ENCODE data around the gene SLC6A8.

Gene SLC6A8

DNA sequence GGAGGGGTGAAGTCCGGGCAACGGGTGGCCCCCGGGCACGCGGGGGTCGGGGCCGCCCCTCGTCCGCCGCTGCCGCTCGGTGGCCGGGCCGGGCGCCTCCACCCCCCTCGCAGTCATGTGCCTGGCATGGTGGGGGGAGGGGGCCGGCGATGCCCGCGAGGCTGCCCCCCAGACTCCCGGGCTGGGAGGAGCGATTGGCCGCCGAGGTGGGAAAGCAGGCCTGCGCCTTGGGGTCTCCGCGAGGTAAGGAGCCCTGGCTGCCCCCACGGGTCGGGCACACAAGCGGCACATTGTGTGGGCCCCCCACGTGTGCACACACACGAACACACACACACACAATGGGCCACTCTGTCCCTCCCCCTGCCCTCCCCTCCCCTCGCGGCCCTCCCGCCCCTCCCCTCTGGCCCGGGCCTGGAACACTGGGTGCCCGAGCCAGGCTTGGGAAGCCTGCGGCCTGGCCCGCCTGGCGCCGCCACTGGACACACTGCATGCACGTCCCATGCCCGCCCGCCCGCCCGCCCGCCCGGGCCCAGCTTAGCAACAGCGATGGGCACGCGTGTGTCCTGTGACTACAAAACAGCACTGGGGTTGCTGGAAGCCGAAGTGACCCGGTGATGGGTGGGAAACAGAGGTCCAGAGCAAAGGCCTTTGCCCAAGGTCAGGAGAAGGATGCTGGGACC, 1.3 kb downstream of the SLC6A8 start (continued):
- TF ChIP-seq ZNF747 (tag by site-specific recombination; IDR thresholded peaks at IDR 0.05) (no peak), SETDB1 (IDR thresholded peaks at IDR 0.05; ENCODE audit: insufficient read length, low read length) (no peak), OSR2 (tag by site-specific recombination; IDR thresholded peaks at IDR 0.05) (no peak), ZBTB17 (tag by site-specific recombination; IDR thresholded peaks at IDR 0.05) (no peak), MEIS1 (CRISPR knock-in tag; IDR thresholded peaks at IDR 0.05; ENCODE audit: borderline replicate concordance) (no peak), ZNF16 (tag by site-specific recombination; IDR thresholded peaks at IDR 0.05; ENCODE audit: low read depth) (no peak), ZNF23 (tag by site-specific recombination; IDR thresholded peaks at IDR 0.05; ENCODE audit: borderline replicate concordance) (no peak)

DNA sequence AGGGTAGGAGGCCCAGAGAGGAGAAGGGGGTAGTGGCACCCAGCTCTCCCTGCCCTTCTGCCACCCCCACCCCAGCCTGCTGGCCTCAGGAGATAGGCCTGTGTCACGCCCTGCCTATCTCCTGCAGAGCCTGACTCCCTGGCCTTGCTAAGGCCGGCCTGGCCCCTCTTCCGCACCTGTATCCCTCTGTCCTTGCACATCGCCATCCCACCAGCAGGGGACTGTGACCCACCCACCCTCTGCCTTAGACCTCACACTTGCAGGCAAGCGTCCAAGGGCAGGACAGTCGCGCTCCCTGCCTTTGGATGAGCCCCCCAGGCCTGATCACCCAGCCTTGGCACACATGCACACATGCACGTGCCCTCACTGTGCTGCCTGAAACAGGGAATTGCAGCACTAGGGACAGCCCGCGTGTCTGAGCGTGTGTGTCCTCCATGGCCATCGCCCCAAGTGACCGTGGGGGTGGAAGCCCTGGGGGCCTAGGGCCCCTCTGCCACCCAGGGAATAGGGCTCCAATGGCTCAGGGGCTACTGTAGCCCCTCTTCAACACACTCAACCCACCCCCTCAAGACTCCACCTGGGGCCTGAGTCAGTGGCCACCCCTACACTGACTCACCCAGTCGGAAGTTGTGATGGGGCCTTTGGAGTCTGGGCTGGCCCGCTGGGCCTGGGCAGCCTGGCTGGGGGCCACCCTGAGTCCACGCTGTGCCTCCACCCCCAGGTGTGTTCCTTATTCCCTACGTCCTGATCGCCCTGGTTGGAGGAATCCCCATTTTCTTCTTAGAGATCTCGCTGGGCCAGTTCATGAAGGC, 2.1 kb downstream of the SLC6A8 start:
- ChIA-PET POLR2A (interaction anchor here (0.9 kb wide), 1 partner anchor 19 kb away, joined by 3 read pairs; no protein-coding TSS in a partner anchor), CTCF (no interaction called here)
- no peaks in the 10 kb centered on the region for H3K4me1 ChIP-seq (ENCODE audit: control insufficient read depth, insufficient read depth, low read length)
- H3K27ac ChIP-seq (ENCODE audit: extremely low read depth, low read depth, low read length) = no peak overlapping the region
- peaks cover 0 to 51% of the 10 kb centered on the region in 2 experiments; a peak in 1 of 3 replicates for H3K36me3 ChIP-seq (ENCODE audit: control insufficient read depth in 2 of 2, insufficient read depth in 1 of 2, low read length in 2 of 2)
- H3K4me3 ChIP-seq (ENCODE audit: low read depth, low read length) = peak overlapping the region; percentile 57
- TF ChIP-seq, protein P1, sequence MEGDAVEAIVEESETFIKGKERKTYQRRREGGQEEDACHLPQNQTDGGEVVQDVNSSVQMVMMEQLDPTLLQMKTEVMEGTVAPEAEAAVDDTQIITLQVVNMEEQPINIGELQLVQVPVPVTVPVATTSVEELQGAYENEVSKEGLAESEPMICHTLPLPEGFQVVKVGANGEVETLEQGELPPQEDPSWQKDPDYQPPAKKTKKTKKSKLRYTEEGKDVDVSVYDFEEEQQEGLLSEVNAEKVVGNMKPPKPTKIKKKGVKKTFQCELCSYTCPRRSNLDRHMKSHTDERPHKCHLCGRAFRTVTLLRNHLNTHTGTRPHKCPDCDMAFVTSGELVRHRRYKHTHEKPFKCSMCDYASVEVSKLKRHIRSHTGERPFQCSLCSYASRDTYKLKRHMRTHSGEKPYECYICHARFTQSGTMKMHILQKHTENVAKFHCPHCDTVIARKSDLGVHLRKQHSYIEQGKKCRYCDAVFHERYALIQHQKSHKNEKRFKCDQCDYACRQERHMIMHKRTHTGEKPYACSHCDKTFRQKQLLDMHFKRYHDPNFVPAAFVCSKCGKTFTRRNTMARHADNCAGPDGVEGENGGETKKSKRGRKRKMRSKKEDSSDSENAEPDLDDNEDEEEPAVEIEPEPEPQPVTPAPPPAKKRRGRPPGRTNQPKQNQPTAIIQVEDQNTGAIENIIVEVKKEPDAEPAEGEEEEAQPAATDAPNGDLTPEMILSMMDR (tag by site-specific recombination; IDR thresholded peaks at IDR 0.05) = peak; percentile 71
- 0 out of 2 replicates have a peak, but pooled peaks have one; percentile 23 for TF ChIP-seq SCRT2 (tag by site-specific recombination; IDR thresholded peaks at IDR 0.05)
- TF ChIP-seq, protein P2, sequence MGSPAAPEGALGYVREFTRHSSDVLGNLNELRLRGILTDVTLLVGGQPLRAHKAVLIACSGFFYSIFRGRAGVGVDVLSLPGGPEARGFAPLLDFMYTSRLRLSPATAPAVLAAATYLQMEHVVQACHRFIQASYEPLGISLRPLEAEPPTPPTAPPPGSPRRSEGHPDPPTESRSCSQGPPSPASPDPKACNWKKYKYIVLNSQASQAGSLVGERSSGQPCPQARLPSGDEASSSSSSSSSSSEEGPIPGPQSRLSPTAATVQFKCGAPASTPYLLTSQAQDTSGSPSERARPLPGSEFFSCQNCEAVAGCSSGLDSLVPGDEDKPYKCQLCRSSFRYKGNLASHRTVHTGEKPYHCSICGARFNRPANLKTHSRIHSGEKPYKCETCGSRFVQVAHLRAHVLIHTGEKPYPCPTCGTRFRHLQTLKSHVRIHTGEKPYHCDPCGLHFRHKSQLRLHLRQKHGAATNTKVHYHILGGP (tag by site-specific recombination; IDR thresholded peaks at IDR 0.05) = no peak
- TF ChIP-seq, protein P3, sequence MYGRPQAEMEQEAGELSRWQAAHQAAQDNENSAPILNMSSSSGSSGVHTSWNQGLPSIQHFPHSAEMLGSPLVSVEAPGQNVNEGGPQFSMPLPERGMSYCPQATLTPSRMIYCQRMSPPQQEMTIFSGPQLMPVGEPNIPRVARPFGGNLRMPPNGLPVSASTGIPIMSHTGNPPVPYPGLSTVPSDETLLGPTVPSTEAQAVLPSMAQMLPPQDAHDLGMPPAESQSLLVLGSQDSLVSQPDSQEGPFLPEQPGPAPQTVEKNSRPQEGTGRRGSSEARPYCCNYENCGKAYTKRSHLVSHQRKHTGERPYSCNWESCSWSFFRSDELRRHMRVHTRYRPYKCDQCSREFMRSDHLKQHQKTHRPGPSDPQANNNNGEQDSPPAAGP (tag by site-specific recombination; IDR thresholded peaks at IDR 0.05) = no peak
- TF ChIP-seq GLIS1 (tag by site-specific recombination; IDR thresholded peaks at IDR 0.05) = peak; percentile 57
- 0 out of 2 replicates have a peak, but pooled peaks have one; percentile 17 for TF ChIP-seq EGR2 (tag by site-specific recombination; IDR thresholded peaks at IDR 0.05; ENCODE audit: low read depth)
- peak; percentile 66 for TF ChIP-seq GLIS2 (tag by site-specific recombination; IDR thresholded peaks at IDR 0.05)
- no peak for TF ChIP-seq ZNF626 (tag by site-specific recombination; IDR thresholded peaks at IDR 0.05)
- TF ChIP-seq, protein P4, sequence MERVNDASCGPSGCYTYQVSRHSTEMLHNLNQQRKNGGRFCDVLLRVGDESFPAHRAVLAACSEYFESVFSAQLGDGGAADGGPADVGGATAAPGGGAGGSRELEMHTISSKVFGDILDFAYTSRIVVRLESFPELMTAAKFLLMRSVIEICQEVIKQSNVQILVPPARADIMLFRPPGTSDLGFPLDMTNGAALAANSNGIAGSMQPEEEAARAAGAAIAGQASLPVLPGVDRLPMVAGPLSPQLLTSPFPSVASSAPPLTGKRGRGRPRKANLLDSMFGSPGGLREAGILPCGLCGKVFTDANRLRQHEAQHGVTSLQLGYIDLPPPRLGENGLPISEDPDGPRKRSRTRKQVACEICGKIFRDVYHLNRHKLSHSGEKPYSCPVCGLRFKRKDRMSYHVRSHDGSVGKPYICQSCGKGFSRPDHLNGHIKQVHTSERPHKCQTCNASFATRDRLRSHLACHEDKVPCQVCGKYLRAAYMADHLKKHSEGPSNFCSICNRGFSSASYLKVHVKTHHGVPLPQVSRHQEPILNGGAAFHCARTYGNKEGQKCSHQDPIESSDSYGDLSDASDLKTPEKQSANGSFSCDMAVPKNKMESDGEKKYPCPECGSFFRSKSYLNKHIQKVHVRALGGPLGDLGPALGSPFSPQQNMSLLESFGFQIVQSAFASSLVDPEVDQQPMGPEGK (tag by site-specific recombination; IDR thresholded peaks at IDR 0.05) = peak; percentile 69
- peak; percentile 39; the same call in 1 of the 2 replicates for TF ChIP-seq ZBTB48 (tag by site-specific recombination; IDR thresholded peaks at IDR 0.05)
- TF ChIP-seq, protein P5, sequence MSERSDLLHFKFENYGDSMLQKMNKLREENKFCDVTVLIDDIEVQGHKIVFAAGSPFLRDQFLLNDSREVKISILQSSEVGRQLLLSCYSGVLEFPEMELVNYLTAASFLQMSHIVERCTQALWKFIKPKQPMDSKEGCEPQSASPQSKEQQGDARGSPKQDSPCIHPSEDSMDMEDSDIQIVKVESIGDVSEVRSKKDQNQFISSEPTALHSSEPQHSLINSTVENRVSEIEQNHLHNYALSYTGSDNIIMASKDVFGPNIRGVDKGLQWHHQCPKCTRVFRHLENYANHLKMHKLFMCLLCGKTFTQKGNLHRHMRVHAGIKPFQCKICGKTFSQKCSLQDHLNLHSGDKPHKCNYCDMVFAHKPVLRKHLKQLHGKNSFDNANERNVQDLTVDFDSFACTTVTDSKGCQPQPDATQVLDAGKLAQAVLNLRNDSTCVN (tag by site-specific recombination; optimal IDR thresholded peaks at IDR 0.05) = peak; percentile 12
- 0 out of 2 replicates have a peak, but pooled peaks have one; percentile 10 for TF ChIP-seq ZNF600 (tag by site-specific recombination; IDR thresholded peaks at IDR 0.05)
- H3K9me3 ChIP-seq (ENCODE audit: control insufficient read depth, insufficient read depth, low read depth, low read length) = no peaks in the 10 kb centered on the region
